Ecto neural progenitor cell (in vitro differentiated cells): ENCODE results near the gene MYH16.
"Not testable (repeated sequence)": the region's sequence is repeated elsewhere in the genome, so short reads cannot be mapped to it uniquely, and the experiment has no call there.

Experiments used
- DNase-seq: peaks from one replicate; pipeline ENCODE4 v3.0.0-alpha.2; 2018; ENCODE audit warnings: low spot score

The MYH16 gene

DNA sequence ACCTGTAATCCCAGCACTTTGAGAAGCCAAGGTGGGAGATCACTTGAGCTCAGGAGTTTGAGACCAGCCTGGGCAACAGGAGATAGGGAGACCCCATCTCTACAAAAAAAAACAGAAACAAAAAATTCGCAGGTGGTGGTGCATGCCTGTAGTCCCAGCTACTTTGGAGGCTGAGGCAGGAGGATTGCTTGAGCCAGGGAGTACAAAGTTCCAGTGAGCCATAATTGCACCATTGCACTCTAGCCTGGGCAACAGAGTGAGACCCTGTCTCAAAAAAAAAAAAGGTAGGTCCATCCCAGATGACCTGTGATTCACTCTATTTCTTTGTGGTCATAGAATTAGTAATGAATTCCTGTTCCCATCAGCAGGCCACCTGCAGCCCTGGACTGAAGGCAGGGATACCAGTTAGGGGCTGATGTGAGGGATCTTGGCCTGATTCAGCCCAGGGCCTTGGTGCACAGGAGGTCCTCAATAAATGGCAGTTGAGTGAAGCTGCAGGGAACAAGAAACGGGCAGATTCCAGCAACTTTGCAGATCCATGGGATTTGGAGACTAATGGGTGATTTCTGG is at the start of gene MYH16:
TSS of gene MYH16 (plus strand) at position 364 of the 570 bp plus-strand sequence.
- no peak for DNase-seq

GRCh38 chr7:99224263-99224898 is 48.3 kb upstream of the MYH16 start:
- not testable (repeated sequence) for DNase-seq

GRCh38 chr7:99224899-99225265 is 47.8 kb upstream of the MYH16 start:
- DNase-seq = no peak

- DNase-seq = no peak
Observed at GRCh38 chr7:99229234-99229633, 43.4 kb upstream of the MYH16 start.

DNA sequence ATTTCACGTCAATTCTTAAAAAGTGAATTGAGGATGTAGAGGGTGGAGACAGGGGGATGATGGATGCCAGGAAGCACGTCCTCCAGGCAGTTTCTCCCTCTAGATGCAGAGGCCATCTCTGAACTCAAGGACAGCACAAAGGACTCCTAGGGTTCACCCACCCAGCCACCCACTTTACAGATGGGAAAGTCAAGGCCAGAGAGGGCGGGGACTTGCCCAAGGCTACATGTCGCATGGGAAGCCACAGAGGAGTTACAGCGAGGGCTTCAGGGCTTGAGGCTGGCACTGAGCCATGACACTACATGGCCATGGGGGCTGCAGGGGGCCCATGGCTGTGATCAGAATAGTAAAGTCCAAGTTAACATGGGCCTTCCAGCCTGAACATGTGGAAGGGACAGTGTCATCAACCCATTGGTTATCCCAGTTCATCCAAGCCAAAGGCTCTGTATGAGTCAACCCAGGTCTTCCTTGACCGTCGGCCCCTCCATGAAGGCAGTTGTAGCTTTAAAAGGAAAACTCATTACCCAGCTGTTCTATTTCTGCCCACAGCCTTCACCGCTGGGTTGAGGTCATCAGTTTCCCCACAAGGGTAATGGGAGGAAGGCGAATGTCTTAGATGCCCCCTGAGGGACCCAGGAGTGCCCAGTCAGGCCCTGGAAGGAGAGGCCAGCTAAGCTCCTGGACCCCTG is 40.4 kb upstream of the MYH16 start:
- no peak for DNase-seq

DNA sequence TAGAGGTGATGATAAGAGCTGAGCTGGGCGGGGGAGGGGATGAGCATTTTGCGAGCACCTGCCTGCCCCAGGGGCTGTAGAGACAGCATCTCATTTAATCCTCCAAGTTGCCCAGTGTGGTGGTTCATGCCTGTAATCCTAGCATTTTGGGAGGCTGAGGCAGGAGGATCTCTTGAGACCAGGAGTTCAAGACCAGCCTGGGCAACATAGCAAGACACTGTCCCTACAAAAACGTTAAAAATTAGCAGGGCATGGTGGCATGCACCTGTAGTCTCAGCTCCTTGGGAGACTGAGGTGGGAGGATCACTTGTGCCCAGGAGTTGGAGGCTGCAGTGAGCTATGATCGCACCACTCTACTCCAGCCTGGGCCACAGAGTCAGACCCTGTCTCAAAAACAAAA is 39.7 kb upstream of the MYH16 start:
- DNase-seq = not testable (repeated sequence)

DNA sequence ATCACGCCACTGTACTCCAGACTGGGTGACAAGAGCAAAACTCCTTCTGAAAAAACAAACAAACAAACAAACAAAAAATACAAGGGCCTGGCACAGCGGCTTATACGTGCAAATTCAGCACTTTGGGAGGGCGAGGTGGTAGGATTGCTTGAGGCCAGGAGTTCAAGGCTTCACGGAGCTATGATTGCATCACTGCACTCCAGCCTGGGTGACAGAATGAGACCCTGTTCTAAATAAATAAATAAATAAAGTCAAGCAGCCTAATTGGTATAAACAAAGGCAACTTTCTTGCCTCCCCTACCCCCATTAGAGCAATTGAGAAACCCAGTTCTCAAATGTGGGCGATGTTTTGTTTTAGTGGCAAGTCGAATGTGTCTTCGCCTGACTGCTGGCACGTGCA is 38.5 kb upstream of the MYH16 start:
- DNase-seq = no peak

DNA sequence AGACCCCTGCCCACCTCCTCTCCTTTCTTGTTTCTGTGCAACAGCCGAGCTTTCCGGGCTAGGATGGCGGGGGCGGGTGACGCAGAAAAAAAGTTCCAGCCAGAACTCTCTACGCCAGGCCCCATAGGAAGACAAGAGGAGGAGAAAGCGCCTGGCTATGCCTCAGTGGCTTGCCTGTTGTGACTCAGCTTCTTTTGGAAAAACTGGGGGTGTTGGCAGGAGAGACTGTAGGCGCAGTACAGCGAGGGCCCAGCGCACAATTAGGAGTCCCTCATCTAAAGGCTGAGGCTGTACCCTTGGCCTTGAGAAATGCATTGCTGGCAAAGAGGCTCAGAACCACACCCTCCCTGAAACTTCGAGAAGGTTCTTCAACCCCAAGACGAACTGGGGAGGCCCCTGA is 36.7 kb upstream of the MYH16 start:
- DNase-seq = no peak

- not testable (repeated sequence) for DNase-seq
Observed at GRCh38 chr7:99237876-99238275, 34.8 kb upstream of the MYH16 start.

GRCh38 chr7:99238558-99239341 is 33.9 kb upstream of the MYH16 start:
- no peak for DNase-seq

- no peak for DNase-seq
Observed at GRCh38 chr7:99242682-99243081, 30.0 kb upstream of the MYH16 start.

GRCh38 chr7:99243751-99244337 is 28.8 kb upstream of the MYH16 start:
- DNase-seq = no peak

GRCh38 chr7:99244939-99245338 is 27.7 kb upstream of the MYH16 start:
- no peak for DNase-seq

DNA sequence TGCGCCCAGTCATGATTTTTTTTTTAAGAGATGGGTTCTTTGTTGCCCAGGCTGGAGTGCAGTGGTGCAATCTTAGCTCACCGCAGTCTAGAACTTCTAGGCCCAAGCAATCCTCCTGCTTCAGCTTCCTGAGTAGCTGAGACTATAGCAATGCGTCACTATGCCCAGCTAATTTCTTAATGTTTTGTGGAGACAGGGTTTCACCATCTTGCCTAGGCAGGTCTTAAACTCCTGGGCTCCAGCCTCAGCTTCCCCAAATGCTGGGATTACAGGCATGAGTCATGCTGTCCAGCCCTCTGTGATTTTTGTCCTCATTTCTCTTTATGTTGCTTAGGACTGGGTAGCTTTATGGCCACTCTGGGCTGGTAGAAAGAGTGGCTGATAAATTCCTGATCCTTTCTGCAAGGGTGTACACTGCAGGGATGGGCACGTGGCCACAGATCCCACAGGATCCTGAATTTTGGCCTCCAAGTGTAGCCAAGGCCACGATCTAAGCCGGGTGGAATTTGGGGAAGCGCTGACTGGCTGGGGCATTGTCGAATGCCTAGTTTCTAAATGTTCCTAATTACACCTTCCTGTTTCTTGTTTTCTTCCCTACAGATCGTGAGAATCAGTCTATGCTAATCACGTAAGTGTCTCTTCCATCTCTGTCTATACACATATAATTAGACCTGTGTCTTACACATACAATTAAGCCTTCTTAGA is 24.1 kb upstream of the MYH16 start:
- no peak for DNase-seq

GRCh38 chr7:99249985-99250575 is 22.6 kb upstream of the MYH16 start:
- DNase-seq = no peak

DNA sequence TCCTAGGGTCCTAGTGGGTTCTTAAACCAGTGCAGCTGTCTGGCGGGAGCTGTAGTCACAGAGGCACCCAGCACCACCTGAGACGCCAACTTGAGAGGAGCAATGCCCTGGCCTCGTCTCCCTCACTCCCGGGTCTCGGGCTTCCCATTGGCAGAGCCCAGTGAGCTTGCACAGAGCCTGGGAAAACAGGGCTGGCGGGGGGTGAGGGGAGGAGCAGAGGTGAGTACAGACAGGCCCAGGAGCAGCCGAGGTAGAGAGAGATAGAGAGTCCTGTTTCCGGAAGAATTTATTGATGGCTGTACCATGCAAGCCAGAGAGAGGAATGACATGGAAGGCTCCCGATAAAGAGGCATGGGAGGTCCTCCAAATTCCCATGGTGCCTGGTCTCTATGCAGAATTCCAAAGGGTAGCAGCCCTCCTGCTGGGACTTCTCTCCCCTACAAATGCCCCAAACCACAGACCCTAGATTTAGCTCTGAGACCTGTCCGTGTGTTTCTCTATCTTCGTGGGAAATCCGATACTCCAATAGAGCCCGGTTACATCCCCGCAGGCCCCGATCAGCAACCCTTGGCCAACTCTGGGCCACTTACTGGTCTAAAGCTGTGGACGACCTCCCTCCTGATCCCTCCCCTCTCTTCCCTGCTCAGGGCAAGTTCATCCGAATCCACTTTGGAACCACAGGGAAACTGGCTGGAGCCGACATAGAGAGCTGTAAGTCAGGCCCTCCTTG is 20.3 kb upstream of the MYH16 start:
- no peak for DNase-seq

- no peak for DNase-seq
Observed at GRCh38 chr7:99253369-99253768, 19.3 kb upstream of the MYH16 start.

DNA sequence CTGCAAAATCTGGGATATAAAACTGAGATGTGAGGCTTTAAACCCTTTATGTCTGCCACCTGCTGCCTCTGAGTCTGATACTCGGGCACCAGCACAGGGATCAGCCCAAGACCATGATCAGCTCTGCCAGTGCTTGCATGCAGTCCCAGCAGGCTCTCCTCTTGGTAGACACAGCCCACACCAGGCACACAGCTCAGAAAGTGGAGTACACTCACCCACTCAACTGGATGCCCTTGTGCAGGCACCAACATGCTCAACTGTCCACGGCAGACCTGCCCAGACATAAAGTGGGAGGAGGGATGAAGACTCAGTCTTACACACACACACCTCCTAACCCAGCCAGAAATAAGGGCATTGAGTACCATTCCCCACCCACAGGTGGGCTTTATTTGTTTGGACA is 18.2 kb upstream of the MYH16 start:
- DNase-seq = no peak

GRCh38 chr7:99255463-99255862 is 17.2 kb upstream of the MYH16 start:
- no peak for DNase-seq

GRCh38 chr7:99257065-99257464 is 15.6 kb upstream of the MYH16 start:
- DNase-seq = no peak

DNA sequence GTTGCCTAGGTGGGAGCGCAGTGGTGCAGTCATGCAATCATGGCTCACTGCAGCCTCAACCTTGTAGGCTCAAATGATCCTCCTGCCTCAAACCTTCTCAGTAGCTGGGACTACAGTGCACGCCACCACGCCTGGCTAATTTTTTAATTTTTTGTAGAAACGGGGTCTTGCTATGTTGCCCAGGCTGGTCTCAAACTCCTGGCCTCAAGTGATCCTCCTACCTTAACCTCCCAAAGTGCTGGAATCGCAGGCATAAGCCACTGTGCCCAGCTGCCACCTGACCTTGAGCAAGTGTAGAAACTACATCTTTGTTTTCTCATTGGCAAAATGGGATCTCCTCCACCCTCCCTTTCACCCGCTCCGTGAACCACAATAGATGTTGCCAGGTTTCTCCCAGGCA is 15.0 kb upstream of the MYH16 start:
- no peak for DNase-seq
